Heart left ventricle (tissue), 16 donors: ENCODE measurements around the gene TESK1. TPM values are rescaled to one million over a fixed set of nuclear protein-coding genes. Genes with fewer than 3 reads are reported as not detected.

Experiments used
- ATAC-seq, 4 donors: fragments of 200-7000 bp; cut with Tn5 transposase; one replicate each; pipeline ENCODE4 v1.9.1; 2020 to 2022; ENCODE audit warnings: moderate library complexity in 4 of 4, mild to moderate bottlenecking in 3 of 4, moderate number of reproducible peaks in 1 of 4
- DNase-seq, 5 donors: peaks; one replicate each; pipeline ENCODE4 v3.0.0-alpha.2; 2020
- H3K27ac ChIP-seq, 12 donors: fragments of 200-600 bp; sonication (generic) in 4 of 12; one replicate each; pipeline versions ENCODE4 v1.5.0 to v1.8.0; 2016 to 2022; ENCODE audit warnings: mild to moderate bottlenecking in 2 of 12
- H3K27me3 ChIP-seq, 9 donors: fragments of 200-600 bp; sonication (generic) in 2 of 9; one replicate each; pipeline versions ENCODE4 v1.5.1 to v1.8.0; 2016 to 2022; ENCODE audit warnings: mild to moderate bottlenecking in 3 of 9
- H3K36me3 ChIP-seq, 9 donors: fragments of 200-600 bp; sonication (generic) in 2 of 9; one replicate each; pipeline versions ENCODE4 v1.5.0 to v1.8.0; 2018 to 2022; ENCODE audit warnings: mild to moderate bottlenecking in 2 of 9
- H3K4me1 ChIP-seq, 12 donors: fragments of 200-600 bp; sonication (generic) in 4 of 12; one replicate each; pipeline versions ENCODE4 v1.5.0 to v1.8.0; 2016 to 2022; ENCODE audit warnings: mild to moderate bottlenecking in 3 of 12
- H3K4me3 ChIP-seq, 12 donors: fragments of 200-600 bp; sonication (generic) in 4 of 12; one replicate each; pipeline versions ENCODE4 v1.5.0 to v1.8.0; 2017 to 2022; ENCODE audit warnings: mild to moderate bottlenecking in 9 of 12, moderate library complexity in 4 of 12
- H3K9me3 ChIP-seq, 12 donors: fragments of 200-600 bp; sonication (generic) in 4 of 12; one replicate each; pipeline versions ENCODE4 v1.5.0 to v1.8.0; 2016 to 2022; ENCODE audit warnings: mild to moderate bottlenecking in 1 of 12
- CTCF ChIP-seq, 12 donors: fragments of 200-600 bp; sonication (generic) in 4 of 12; IDR thresholded peaks; one replicate each; pipeline versions ENCODE4 v1.5.0 to v1.8.0; 2018 to 2022; ENCODE audit warnings: antibody characterized with exemption in 12 of 12, mild to moderate bottlenecking in 5 of 12
- POLR2A ChIP-seq, 2 donors: fragments of 450-650 bp; IDR thresholded peaks; one replicate each; pipeline ENCODE4 v1.6.1; 2017; ENCODE audit warnings: antibody characterized with exemption in 2 of 2, mild to moderate bottlenecking in 2 of 2, moderate library complexity in 2 of 2
- WGBS, 4 donors: extraction: QIAGEN DNeasy Blood & Tissue Kit in 2 of 4; methylation state at CpG; one replicate each; pipeline versions ENCODE4 v1.1.5 to v1.1.7; 2013 to 2018; 5-methylcytosine and 5-hydroxymethylcytosine counted together
- intact Hi-C, 10 donors: fragments of 100-400 bp; cut with DNase I; formaldehyde crosslinking; loops; one replicate each; pipeline versions ENCODE4 v1.11.1 to v1.14.2; 2022
- polyA plus RNA-seq, 2 donors: library from polyadenylated mRNA; stranded (reverse); fragments of 200-250 nt; gene quantifications; one replicate each; pipeline ENCODE4 v1.2.3, GENCODE V29; 2013
- total RNA-seq, 9 donors: library from RNA; depleted of rRNA in 2 of 9; stranded (reverse); fragments of >200 nt in 2 of 9; fragmentation: NEBNext Ultra II Directional in 3 of 9; extraction: Animal tissue kit (Norgen Biotek cat#: 25700) in 3 of 9; gene quantifications; one replicate each; pipeline versions ENCODE4 v1.1.0 to v1.2.4, GENCODE V29; 2016 to 2023
- donor health status: ischemic (EF 13 %, LVEDD 7.1; RV severe dilation, severe dysfunction).
- donor health status: healthy with polysubstance abuse.
- donor health status: DM: no; HTN: yes; CAD: no.
- donor health status: DM: no; HTN: no; CAD: no.
- donor health status: ischemic (EF 25% LVEDD 6.9; RV normal size, moderate dysfunction).
- donor health status: ischemic (EF 25% LVEDD 5.7; RV mildly dilated, moderate dysfunction).
- donor health status: healthy.
- donor health status: DM: yes; HTN: yes; CAD: no.
- donor health status: ischemic (EF 35%, LVEDD 5.7; RV mildly dilated, moderate dysfunction).
- donor health status: nonischemic (EF 11% LVEDD 7.7; RV severe dilation, severe dysfunction).
- donor health status: DM: yes; HTN: yes; CAD: no.
- donor health status: PGD.
- donor health status: ischemic (EF 29% LVEDD 5.4; RV normal size, mild dysfunction).
- donor health status: nonischemic (EF 23%, LVEDD 6.1; RV moderate dilation, normal function).

Gene TESK1
- total and polyA plus RNA-seq, 11 donors: 19.8 to 47.6 (median 24.8) TPM

- H3K27ac ChIP-seq: no peak overlapping the region
- no peak for TF ChIP-seq POLR2A (IDR thresholded peaks at IDR 0.05)
- TF ChIP-seq CTCF (IDR thresholded peaks at IDR 0.05): no peak
- no peak overlapping the region for H3K4me3 ChIP-seq
- 85 to 91% (median 86%) methylated on average over 6 of the region's 6 CpGs for WGBS, 4 donors
- no peak for ATAC-seq
- no peaks in the 10 kb centered on the region for H3K36me3 ChIP-seq
- H3K27me3 ChIP-seq: no peaks in the 10 kb centered on the region
- H3K9me3 ChIP-seq: no peaks in the 10 kb centered on the region
- intact Hi-C loops: no loop called here
- DNase-seq: no peak
- H3K4me1 ChIP-seq: peaks cover 0 to 18% (median 0%) of the 10 kb centered on the region in 12 donors
Measured at GRCh38 chr9:35570709-35571504, 34.2 kb upstream of the TESK1 start.

- ATAC-seq: no peak
- intact Hi-C loops: no loop called here
Measured at GRCh38 chr9:35574578-35575122, 30.4 kb upstream of the TESK1 start.

GRCh38 chr9:35575478-35575877 lies 29.6 kb upstream of the TESK1 start:
- 83 to 97% (median 95%) methylated on average over 5 of the region's 5 CpGs for WGBS, 4 donors
- peaks cover 0 to 6% (median 0%) of the 10 kb centered on the region in 12 donors for H3K4me1 ChIP-seq
- H3K36me3 ChIP-seq: no peaks in the 10 kb centered on the region
- no peaks in the 10 kb centered on the region for H3K27me3 ChIP-seq
- DNase-seq (no peak), ATAC-seq (no peak)
- H3K9me3 ChIP-seq: peaks cover 0 to 23% (median 10%) of the 10 kb centered on the region in 12 donors
- no peak overlapping the region for H3K4me3 ChIP-seq
- TF ChIP-seq POLR2A (IDR thresholded peaks at IDR 0.05) (no peak), CTCF (IDR thresholded peaks at IDR 0.05) (no peak)
- intact Hi-C loops: no loop called here
- H3K27ac ChIP-seq: no peak overlapping the region

More at GRCh38 chr9:35574578-35575122, 30.4 kb upstream of the TESK1 start:
- Histone ChIP-seq H3K27ac (no peak overlapping the region), H3K9me3 (peaks cover 0 to 14% (median 2%) of the 10 kb centered on the region in 12 donors), H3K36me3 (no peaks in the 10 kb centered on the region), H3K27me3 (no peaks in the 10 kb centered on the region), H3K4me1 (peaks cover 0 to 14% (median 0%) of the 10 kb centered on the region in 12 donors), H3K4me3 (no peak overlapping the region)
- DNase-seq: no peak
- TF ChIP-seq POLR2A (IDR thresholded peaks at IDR 0.05): no peak
- WGBS, 4 donors: 82 to 97% (median 93%) methylated on average over 2 of the region's 2 CpGs

GRCh38 chr9:35577486-35577885 lies 27.6 kb upstream of the TESK1 start:
- H3K36me3 ChIP-seq: no peaks in the 10 kb centered on the region
- TF ChIP-seq CTCF (IDR thresholded peaks at IDR 0.05) (no peak), POLR2A (IDR thresholded peaks at IDR 0.05) (no peak)
- WGBS, 4 donors: 89 to 93% (median 90%) methylated on average over 5 of the region's 5 CpGs
- ATAC-seq (no peak), DNase-seq (no peak)
- no peaks in the 10 kb centered on the region for H3K27me3 ChIP-seq
- H3K27ac ChIP-seq: no peak overlapping the region
- intact Hi-C loops: no loop called here
- no peaks in the 10 kb centered on the region for H3K4me1 ChIP-seq
- H3K4me3 ChIP-seq: no peak overlapping the region
- peaks cover 0 to 28% (median 11%) of the 10 kb centered on the region in 12 donors for H3K9me3 ChIP-seq
